Measurements from ENCODE around the gene TSPAN14.

- no peak for TF ChIP-seq FOXK1 (CRISPR knock-in tag; IDR thresholded peaks at IDR 0.05)
- TF ChIP-seq IRF1 (CRISPR knock-in tag; IDR thresholded peaks at IDR 0.05), result no peak
- no peak for TF ChIP-seq GABPB1 (CRISPR knock-in tag; IDR thresholded peaks at IDR 0.05)
- TF ChIP-seq ATF6 (CRISPR knock-in tag; IDR thresholded peaks at IDR 0.05), result no peak
- TF ChIP-seq OVOL2 (CRISPR knock-in tag; IDR thresholded peaks at IDR 0.05; ENCODE audit: borderline replicate concordance), result no peak
- TF ChIP-seq CTCF (IDR thresholded peaks at IDR 0.05), result no peak
- TF ChIP-seq FOXJ3 (CRISPR knock-in tag; IDR thresholded peaks at IDR 0.05; ENCODE audit: borderline replicate concordance), result no peak
- TF ChIP-seq ZBTB43 (CRISPR knock-in tag; IDR thresholded peaks at IDR 0.05), result no peak
- TF ChIP-seq HMGA2 (CRISPR knock-in tag; IDR thresholded peaks at IDR 0.05), result no peak
Measured at GRCh38 chr10:80427541-80427940, 26.6 kb upstream of the TSPAN14 start.

Data from WTC11 (cell line).